ENCODE data around the gene GSKIP.
"Not testable (repeated sequence)": the region's sequence is repeated elsewhere in the genome, so short reads cannot be mapped to it uniquely, and the experiment has no call there.

The GSKIP gene

DNA sequence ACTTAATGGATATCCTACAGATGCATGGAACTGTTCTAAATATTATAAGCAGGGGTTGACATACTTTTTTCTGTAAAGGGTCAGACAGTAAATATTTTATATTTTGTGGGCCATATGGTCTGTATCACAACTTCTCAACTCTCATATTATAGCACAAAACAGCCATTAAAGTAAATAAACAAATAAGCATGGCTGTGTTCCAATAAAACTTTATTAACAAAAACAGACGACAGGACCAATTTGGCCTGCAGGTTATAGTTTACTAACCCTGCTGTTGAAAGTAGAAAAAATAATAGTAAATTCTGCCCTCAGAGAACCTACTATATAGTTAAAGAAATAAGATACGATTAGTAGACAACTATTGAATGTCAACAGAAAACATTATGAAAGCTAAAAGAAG, 17.7 kb upstream of the GSKIP start:
- TF ChIP-seq, protein P1, sequence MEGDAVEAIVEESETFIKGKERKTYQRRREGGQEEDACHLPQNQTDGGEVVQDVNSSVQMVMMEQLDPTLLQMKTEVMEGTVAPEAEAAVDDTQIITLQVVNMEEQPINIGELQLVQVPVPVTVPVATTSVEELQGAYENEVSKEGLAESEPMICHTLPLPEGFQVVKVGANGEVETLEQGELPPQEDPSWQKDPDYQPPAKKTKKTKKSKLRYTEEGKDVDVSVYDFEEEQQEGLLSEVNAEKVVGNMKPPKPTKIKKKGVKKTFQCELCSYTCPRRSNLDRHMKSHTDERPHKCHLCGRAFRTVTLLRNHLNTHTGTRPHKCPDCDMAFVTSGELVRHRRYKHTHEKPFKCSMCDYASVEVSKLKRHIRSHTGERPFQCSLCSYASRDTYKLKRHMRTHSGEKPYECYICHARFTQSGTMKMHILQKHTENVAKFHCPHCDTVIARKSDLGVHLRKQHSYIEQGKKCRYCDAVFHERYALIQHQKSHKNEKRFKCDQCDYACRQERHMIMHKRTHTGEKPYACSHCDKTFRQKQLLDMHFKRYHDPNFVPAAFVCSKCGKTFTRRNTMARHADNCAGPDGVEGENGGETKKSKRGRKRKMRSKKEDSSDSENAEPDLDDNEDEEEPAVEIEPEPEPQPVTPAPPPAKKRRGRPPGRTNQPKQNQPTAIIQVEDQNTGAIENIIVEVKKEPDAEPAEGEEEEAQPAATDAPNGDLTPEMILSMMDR (IDR thresholded peaks at IDR 0.05; ENCODE audit: insufficient read depth, low read depth, low read length, missing control alignments): no peak
- no peak overlapping the region for H3K4me3 ChIP-seq (ENCODE audit: low read length)
- no peak for DNase-seq (ENCODE audit: low read depth)

DNA sequence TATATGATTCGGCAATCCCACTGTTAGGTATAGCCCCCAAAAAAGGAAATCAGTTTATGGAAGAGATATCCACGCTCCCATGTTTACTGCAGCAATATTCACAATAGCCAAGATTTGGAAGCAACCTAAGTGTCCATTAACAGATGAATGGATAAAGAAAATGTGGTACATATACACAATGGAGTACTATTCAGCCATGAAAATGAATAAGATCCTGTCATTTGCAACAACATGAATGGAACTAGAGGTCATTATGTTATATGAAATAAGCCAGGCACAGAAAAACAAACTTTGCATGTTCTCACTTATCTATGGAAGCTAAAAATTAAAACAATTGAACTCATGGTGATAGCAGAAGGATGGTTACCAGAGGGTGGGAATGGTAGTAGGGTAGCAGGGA, 15.4 kb upstream of the GSKIP start:
- H3K4me3 ChIP-seq (ENCODE audit: low read length); DNase-seq (ENCODE audit: low read depth): not testable (repeated sequence)

DNA sequence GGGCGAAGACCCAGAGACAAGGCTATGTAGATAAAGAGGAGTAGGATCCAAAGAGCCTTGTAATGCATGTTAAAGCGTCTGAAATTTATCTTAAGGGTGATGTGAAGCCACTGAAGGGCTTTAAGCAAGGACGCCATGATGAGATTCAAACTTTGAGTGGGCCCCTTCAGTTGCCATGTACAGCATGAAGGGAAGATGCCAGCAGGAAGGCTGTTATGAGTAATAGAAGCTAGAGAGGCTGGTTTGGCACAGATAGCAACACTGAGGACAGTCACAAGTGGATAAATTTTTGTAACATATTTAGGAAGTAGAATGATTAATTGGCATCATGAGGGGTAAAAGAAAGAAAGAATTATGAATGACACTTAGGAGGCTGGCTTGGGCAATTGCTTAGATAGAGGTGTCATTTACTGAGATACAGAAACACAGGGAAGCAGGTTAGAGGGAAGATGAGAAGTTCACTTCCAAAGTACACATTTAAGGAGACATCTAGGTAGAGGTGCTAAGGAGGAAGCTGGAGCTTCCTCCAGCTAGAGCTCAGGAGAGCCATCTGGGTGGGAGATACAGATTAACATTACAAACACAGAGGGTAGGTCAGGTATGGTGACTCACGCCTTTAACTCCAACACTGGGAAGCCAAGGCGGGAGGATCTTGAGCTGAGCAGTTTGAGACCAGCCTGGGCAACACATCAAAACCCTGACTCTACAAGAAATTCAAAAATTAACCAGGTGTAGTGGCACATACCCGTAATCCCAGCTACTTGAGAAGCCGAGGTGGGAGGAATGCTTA, 13.8 kb upstream of the GSKIP start:
- H3K4me3 ChIP-seq (ENCODE audit: low read length): no peak overlapping the region
- DNase-seq (ENCODE audit: low read depth): peak; percentile 25
- TF ChIP-seq, protein P1 (IDR thresholded peaks at IDR 0.05; ENCODE audit: insufficient read depth, low read depth, low read length, missing control alignments): no peak

DNA sequence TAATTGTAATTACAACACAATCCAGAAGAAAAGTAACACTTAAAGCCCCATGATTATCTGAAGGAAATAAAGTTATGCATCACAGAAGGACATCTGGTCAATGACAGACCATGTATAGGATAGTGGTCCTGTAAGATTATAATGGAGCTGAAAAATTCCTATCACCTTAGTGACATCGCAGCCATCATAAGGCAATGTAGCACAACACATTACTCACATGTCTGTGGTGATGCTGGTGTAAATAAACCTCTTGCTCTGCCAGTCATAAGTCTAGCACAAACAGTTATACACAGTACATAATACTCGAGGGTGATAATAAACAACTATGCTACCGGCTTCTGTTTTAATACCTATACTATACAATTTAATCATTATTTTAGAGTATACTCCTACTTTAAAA, 11.3 kb upstream of the GSKIP start:
- TF ChIP-seq, protein P1 (IDR thresholded peaks at IDR 0.05; ENCODE audit: insufficient read depth, low read depth, low read length, missing control alignments): no peak
- H3K4me3 ChIP-seq (ENCODE audit: low read length): no peak overlapping the region
- DNase-seq (ENCODE audit: low read depth): no peak

DNA sequence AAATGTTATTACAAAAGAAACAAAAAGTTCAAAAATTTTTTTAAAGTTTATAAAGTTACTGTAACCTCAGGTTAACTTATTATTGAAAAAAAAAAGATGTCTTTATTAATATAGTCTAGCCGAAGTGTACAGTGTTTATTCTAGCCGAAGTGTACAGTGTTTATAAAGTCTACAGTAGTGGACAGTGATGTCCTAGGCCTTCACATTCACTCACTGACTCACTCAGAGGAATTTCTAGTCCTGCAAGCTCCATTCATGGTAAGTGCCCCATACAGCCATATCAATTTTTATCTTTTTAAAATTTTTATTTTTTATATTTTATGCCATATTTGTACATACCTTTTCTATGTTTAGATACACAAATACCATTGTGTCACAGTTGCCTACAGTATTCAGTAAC, 10.6 kb upstream of the GSKIP start:
- TF ChIP-seq, protein P1 (IDR thresholded peaks at IDR 0.05; ENCODE audit: insufficient read depth, low read depth, low read length, missing control alignments): no peak
- DNase-seq (ENCODE audit: low read depth): peak; percentile 16
- H3K4me3 ChIP-seq (ENCODE audit: low read length): no peak overlapping the region

DNA sequence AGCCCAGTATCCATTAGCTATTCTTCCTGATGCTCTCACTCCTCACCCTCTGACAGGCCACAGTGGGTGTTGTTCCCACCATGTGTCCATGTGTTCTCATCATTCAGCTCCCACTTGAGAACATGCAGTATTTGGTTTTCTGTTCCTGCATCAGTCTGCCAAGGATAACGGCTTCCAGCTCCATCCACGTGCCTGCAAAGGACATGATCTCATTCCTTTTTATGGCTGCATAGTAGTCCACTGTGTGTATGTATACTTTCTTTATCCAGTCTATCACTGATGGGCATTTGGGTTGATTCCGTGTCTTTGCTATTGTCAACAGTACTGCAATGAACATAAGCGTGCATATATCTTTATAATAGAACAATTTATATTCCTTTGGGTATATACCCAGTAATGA, 9.1 kb upstream of the GSKIP start:
- H3K4me3 ChIP-seq (ENCODE audit: low read length): no peak overlapping the region
- DNase-seq (ENCODE audit: low read depth): no peak
- TF ChIP-seq, protein P1 (IDR thresholded peaks at IDR 0.05; ENCODE audit: insufficient read depth, low read depth, low read length, missing control alignments): no peak

DNA sequence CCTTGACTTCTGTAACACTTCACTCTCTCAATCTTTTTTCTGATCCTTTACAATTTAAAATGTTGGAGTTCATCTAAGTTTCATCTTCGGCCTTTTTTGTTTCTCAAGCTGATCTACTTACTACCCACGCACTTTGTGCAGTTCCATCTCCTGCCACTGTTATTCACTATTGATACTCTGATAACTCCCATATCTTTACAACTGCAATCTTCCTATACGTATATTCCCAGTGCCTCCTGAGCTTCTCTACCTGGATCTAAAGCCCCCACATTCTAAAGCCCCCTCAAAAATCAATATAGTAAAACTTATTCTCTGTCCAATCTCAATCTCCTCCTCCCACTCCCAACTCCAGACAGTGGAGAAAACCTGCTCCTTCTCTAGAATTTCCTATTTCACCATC, 6.1 kb upstream of the GSKIP start:
- TF ChIP-seq, protein P1 (IDR thresholded peaks at IDR 0.05; ENCODE audit: insufficient read depth, low read depth, low read length, missing control alignments): no peak
- no peak overlapping the region for H3K4me3 ChIP-seq (ENCODE audit: low read length)
- DNase-seq (ENCODE audit: low read depth): no peak
